ENCODE measurements around the gene TBC1D9B. TPM values are rescaled to one million over a fixed set of nuclear protein-coding genes. Genes with fewer than 3 reads are reported as not detected.
A peak's percentile ranks its signal among the peaks of the same experiment; 100 is the strongest.

The TBC1D9B gene
- total RNA-seq, 1 donor from 2014 or later: 138 TPM

DNA sequence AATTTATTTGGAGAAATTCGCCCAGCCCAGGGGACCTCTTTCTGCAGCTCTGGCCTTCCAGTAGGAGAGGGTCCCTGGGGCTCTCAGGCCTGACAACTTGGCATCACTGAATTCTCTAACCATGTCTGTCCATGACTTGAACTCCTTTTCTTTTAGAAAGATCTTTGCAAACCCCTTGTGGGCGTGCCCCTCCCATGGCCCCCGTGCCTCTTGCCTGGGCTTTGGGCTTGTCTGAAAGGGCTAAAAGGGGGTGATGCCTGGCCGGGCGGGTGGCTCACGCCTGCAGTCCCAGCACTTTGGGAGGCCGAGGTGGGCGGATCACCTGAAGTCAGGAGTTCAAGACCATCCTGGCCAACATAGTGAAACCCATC lies 90.2 kb downstream of the TBC1D9B start:
- TF ChIP-seq, protein P1, sequence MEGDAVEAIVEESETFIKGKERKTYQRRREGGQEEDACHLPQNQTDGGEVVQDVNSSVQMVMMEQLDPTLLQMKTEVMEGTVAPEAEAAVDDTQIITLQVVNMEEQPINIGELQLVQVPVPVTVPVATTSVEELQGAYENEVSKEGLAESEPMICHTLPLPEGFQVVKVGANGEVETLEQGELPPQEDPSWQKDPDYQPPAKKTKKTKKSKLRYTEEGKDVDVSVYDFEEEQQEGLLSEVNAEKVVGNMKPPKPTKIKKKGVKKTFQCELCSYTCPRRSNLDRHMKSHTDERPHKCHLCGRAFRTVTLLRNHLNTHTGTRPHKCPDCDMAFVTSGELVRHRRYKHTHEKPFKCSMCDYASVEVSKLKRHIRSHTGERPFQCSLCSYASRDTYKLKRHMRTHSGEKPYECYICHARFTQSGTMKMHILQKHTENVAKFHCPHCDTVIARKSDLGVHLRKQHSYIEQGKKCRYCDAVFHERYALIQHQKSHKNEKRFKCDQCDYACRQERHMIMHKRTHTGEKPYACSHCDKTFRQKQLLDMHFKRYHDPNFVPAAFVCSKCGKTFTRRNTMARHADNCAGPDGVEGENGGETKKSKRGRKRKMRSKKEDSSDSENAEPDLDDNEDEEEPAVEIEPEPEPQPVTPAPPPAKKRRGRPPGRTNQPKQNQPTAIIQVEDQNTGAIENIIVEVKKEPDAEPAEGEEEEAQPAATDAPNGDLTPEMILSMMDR (IDR thresholded peaks at IDR 0.05; ENCODE audit: unreplicated experiment): no peak
- Mint-ChIP-seq H3K9me3 (ENCODE audit: unreplicated experiment) (no peaks in the 10 kb centered on the region), H3K36me3 (ENCODE audit: low read depth, unreplicated experiment) (peaks cover 15% of the 10 kb centered on the region), H3K27me3 (ENCODE audit: unreplicated experiment) (peaks cover 7% of the 10 kb centered on the region), H3K4me1 (ENCODE audit: unreplicated experiment) (peaks cover 16% of the 10 kb centered on the region), H3K4me3 (ENCODE audit: unreplicated experiment) (peak overlapping the region; percentile 51), H3K27ac (ENCODE audit: unreplicated experiment) (no peak overlapping the region)
- DNase-seq (ENCODE audit: low spot score): no peak

DNA sequence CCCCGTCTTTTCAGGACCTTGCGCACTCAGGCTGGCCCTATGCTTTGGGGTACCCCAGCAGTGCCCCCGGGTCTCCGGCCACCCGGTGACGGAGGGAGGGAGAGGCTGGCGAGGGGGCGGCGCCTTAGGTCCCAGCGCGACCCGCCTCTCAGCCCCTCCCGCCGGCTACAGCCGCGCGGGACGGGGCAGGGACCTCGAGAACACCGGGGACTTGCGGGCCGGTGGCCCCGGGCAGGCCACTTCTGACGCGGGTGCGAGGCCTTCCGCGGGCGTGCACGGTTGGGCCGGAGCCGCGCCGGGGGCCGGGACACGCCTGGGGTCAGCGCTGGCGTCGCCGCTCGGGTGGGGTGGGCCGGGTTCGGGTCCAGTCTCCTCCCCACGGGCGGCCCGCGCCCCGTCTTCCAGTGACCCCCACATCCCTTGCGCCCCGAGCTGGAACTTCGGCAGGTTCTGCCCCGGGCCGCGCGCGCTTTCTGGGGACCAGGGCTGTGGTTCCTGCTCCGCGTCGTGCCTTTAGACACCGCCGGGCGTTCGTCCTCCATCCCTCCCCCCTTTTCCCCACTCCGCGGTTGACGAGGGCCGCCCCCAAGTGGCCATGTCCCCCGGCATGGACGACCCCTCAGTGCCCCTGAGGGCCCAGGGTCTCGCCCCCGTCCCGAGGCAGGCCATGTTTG lies 90.8 kb downstream of the TBC1D9B start:
- Mint-ChIP-seq H3K4me1 (ENCODE audit: unreplicated experiment) (peaks cover 11% of the 10 kb centered on the region), H3K36me3 (ENCODE audit: low read depth, unreplicated experiment) (peaks cover 11% of the 10 kb centered on the region), H3K4me3 (ENCODE audit: unreplicated experiment) (no peak overlapping the region), H3K27me3 (ENCODE audit: unreplicated experiment) (peaks cover 3% of the 10 kb centered on the region), H3K9me3 (ENCODE audit: unreplicated experiment) (no peaks in the 10 kb centered on the region), H3K27ac (ENCODE audit: unreplicated experiment) (no peak overlapping the region)
- DNase-seq (ENCODE audit: low spot score): no peak
- TF ChIP-seq, protein P1 (IDR thresholded peaks at IDR 0.05; ENCODE audit: unreplicated experiment): no peak

- TF ChIP-seq, protein P1 (IDR thresholded peaks at IDR 0.05; ENCODE audit: unreplicated experiment): no peak
- DNase-seq (ENCODE audit: low spot score): no peak
- H3K9me3 Mint-ChIP-seq (ENCODE audit: unreplicated experiment): no peaks in the 10 kb centered on the region
- no peak overlapping the region for H3K27ac Mint-ChIP-seq (ENCODE audit: unreplicated experiment)
- H3K36me3 Mint-ChIP-seq (ENCODE audit: low read depth, unreplicated experiment): peaks cover 7% of the 10 kb centered on the region
- peaks cover 3% of the 10 kb centered on the region for H3K27me3 Mint-ChIP-seq (ENCODE audit: unreplicated experiment)
- H3K4me1 Mint-ChIP-seq (ENCODE audit: unreplicated experiment): peaks cover 8% of the 10 kb centered on the region
- peak overlapping the region; percentile 37 for H3K4me3 Mint-ChIP-seq (ENCODE audit: unreplicated experiment)
Observed at GRCh38 chr5:179816401-179816795, 91.3 kb downstream of the TBC1D9B start.

DNA sequence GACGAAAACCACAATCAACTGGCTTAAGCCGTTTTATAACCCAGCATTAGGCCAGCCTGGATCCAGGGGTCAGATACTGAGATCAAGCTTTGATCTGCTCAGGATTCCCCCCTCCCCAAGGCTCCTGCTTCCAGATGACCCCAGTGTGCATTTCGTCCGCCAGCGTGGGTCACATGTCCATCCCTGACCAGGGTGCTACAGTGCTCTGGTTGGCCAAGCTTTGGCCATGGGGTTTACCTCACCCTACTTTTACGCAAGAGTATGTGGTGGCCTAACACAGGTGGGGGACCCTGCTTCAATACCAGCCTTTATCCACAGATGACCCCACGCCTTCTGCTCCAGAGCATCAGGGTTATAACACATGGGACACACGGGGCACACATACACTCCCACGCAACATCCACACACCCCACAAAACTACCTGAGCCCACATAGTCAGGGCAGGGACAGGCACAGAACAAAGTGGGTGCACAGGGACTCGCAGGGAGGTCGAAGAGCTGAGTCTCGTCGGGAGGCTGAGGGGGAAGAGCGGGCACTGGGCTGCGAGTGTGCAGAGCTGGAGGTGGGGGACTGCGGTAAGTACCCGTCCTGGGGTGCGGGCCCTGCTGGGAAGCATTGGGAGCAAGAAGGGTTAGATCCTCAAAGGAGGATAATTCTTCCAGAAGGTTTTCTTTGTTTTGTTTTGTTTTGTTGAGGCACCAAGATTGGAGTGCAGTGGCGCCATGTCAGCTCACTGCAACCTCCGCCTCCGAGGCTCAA lies 92.0 kb downstream of the TBC1D9B start:
- TF ChIP-seq, protein P1 (IDR thresholded peaks at IDR 0.05; ENCODE audit: unreplicated experiment): no peak
- peaks cover 8% of the 10 kb centered on the region for H3K4me1 Mint-ChIP-seq (ENCODE audit: unreplicated experiment)
- no peaks in the 10 kb centered on the region for H3K9me3 Mint-ChIP-seq (ENCODE audit: unreplicated experiment)
- H3K4me3 Mint-ChIP-seq (ENCODE audit: unreplicated experiment): peak overlapping the region; percentile 82
- no peak for DNase-seq (ENCODE audit: low spot score)
- peaks cover 7% of the 10 kb centered on the region for H3K36me3 Mint-ChIP-seq (ENCODE audit: low read depth, unreplicated experiment)
- peaks cover 3% of the 10 kb centered on the region for H3K27me3 Mint-ChIP-seq (ENCODE audit: unreplicated experiment)
- no peak overlapping the region for H3K27ac Mint-ChIP-seq (ENCODE audit: unreplicated experiment)

DNA sequence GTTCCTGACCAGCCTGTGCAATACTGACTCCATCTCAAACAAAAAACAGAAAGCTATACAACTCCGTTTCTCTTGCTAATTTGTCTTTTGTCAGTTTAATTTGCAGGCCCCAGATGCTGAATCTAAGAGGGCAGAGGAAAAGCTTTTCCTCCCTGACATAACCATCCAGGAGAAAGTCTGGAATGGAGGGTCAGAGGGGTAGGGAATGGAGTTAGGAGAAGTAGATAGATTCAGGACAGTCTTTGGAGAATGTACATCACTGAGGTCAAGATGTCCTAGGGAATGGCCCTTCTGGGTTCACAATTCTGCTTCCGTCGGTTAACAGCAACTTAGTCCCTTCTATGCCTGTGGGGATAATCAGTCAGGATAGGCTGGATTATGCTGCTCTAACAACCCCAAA lies 93.6 kb downstream of the TBC1D9B start:
- Mint-ChIP-seq H3K4me3 (ENCODE audit: unreplicated experiment) (peak overlapping the region; percentile 25), H3K27ac (ENCODE audit: unreplicated experiment) (no peak overlapping the region), H3K9me3 (ENCODE audit: unreplicated experiment) (no peaks in the 10 kb centered on the region), H3K4me1 (ENCODE audit: unreplicated experiment) (peaks cover 3% of the 10 kb centered on the region), H3K27me3 (ENCODE audit: unreplicated experiment) (no peaks in the 10 kb centered on the region), H3K36me3 (ENCODE audit: low read depth, unreplicated experiment) (peaks cover 7% of the 10 kb centered on the region)
- TF ChIP-seq, protein P1 (IDR thresholded peaks at IDR 0.05; ENCODE audit: unreplicated experiment): no peak
- DNase-seq (ENCODE audit: low spot score): no peak
